Stimulated activated naive CD8-positive, alpha-beta T cell treated with anti-CD3 and anti-CD28 coated beads, Interleukin-15, Interleukin-2, amounts not matched to agents 100 U/mL and 50 U/mL, for 24 hours (primary cell): ENCODE data around the gene CYTH2.
"Not testable (repeated sequence)": the region's sequence is repeated elsewhere in the genome, so short reads cannot be mapped to it uniquely, and the experiment has no call there.

Experiments used
- ATAC-seq: fragments of 150-1000 bp; cut with Tn5 transposase; one replicate; pipeline ENCODE4 v1.10.0; 2021
- DNase-seq: peaks from one replicate; pipeline ENCODE4 v3.0.0; 2021

Gene CYTH2

GRCh38 chr19:48512504-48513288, 43.5 kb downstream of the CYTH2 start:
- ATAC-seq = no peak
- DNase-seq = no peak

- ATAC-seq (peak; percentile 78), DNase-seq (peak; percentile 73)
Measured at GRCh38 chr19:48513289-48514122, 44.3 kb downstream of the CYTH2 start.

- ATAC-seq = no peak
- no peak for DNase-seq
Measured at GRCh38 chr19:48514123-48514458, 44.9 kb downstream of the CYTH2 start.

DNA sequence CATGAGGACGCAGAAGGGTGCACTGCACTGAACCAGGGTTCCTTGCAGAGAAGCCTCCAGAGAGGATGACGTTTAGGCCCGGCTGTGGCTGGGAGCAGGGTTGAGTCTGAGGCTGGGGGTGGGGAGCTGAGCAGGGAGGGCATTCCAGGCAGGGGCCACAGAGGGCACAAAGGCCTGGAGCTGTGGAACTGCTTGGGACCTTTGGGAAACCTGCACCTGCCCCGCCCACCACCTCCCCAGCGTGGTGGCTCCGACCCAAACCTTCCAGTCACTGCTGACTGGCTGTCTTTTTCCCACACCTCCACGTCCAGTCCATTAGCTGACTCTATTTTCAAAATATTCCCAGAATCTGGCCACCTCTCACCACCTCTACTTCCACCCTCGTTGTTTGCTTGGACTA, 47.4 kb downstream of the CYTH2 start:
- ATAC-seq = no peak
- no peak for DNase-seq

DNA sequence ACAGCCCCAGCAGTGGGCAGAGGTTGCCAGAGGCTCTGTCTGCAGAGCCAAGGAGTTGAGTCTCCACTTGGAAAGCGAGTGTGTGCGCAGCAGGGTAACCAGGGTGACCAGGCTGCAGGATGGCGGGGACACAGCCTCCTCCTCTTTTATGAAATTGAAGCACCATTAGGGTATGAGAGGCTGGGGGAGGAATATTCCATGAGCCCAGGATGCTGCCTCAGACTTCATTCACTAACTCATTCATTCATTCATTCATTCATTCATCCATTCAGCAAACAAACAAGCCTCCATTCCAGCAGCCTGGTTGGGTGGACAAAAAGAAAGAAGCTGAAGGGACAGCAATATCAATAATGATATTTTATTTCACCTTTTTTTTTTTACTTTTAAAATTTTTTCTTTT, 49.0 kb downstream of the CYTH2 start:
- DNase-seq (no peak), ATAC-seq (no peak)

GRCh38 chr19:48519426-48519825, 50.3 kb downstream of the CYTH2 start:
- not testable (repeated sequence) for ATAC-seq, DNase-seq

GRCh38 chr19:48520134-48520533, 51.0 kb downstream of the CYTH2 start:
- ATAC-seq (no peak), DNase-seq (no peak)

- ATAC-seq = no peak
Measured at GRCh38 chr19:48524221-48524620, 55.1 kb downstream of the CYTH2 start.

DNA sequence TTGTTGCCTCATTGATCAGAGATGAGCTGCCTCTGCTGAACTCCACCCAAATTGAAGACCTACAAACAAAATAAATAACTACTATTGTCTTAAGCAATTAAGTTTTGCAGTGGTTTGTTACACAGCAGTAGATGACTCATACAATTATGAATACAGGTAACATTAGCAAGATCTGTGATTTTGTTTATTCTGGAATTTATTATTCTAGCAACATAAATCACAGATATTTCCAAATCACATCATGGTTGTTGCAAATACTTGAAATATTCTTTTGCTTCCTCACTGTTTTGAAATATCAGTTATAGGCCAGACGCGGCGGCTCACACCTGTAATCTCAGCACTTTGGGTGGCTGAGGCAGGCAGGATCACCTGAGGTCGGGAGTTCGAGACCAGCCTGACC, 55.6 kb downstream of the CYTH2 start:
- no peak for ATAC-seq

More at GRCh38 chr19:48524221-48524620, 55.1 kb downstream of the CYTH2 start:
- DNase-seq = no peak

DNA sequence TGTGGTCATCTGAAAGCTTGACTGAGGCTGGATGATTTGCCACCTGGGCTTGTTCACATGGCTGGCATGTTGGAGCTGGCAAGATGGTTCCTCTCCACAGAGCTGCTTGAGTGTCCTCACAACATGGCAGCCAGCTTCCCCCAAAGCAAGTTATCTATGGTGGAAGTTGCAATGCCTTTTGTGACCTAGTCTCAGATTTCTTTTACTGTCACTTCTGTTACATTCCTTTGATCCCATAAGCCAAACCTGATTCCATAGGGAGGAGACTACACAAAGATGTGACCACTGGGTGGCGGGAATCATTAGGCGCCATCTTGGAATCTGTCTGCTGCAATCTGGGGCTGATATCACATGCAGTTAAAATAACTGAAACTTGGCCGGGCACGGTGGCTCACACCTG, 60.0 kb downstream of the CYTH2 start:
- ATAC-seq = no peak
- DNase-seq = no peak

More for the DNA sequence above, 55.6 kb downstream of the CYTH2 start:
- DNase-seq = no peak

DNA sequence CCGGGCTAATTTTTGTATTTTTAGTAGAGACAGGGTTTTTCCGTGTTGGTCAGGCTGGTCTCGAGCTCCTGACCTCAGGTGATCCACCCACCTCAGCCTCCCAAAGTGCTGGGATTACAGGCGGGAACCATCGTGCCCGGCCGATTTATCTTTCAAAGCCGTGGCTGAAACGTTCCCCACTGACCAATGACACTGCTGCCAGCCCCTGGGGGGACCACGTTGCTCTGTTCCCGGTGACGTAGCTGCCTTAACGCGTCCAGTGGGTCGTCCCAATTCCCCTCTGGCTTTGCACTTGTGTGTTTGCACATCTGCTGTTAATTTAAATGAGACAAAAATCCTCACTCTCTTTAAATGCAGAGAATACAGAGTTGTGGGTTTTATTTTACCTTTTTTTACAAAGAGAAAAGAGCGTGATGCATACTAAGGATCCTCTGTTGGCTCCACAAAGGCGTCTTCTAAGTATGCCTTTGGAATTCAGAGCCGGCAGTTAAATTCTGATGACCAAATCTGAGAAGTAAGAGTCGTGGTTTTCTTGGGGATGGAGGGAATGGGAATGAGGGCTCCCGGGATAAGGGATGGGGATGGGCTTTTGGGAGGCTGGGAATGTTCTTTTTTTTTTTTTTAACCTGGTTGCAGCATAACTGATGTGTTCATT, 61.0 kb downstream of the CYTH2 start:
- ATAC-seq = no peak
- DNase-seq = no peak

DNA sequence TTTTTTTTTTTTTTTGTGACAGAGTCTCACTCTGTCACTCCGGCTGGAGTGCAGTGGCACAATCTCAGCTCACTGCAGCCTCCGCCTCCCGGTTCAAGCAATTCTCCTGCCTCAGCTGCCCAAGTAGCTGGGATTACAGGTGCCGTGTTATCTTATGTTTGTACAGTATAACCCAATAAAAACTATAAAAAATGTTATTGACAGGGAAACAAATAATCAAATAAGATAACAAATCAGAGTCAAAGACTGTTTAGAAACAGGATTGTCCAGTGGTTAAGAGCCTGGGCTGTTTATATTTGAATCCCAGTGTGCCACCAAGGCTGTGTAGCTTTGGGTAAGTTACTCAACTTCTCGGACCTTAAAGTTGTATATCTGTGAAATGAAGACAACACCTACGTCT, 61.6 kb downstream of the CYTH2 start:
- ATAC-seq = no peak
- DNase-seq = no peak
